T-helper 2 cell treated with Interferon-gamma antibody and Interleukin-4, amounts not matched to agents 100 ng/mL and 5 ng/mL, for 36 hours (primary cell): ENCODE data around the gene CRX. TPM values are rescaled to one million over a fixed set of nuclear protein-coding genes. Genes with fewer than 3 reads are reported as not detected.
"Not testable (repeated sequence)": the region's sequence is repeated elsewhere in the genome, so short reads cannot be mapped to it uniquely, and the experiment has no call there.

Source experiments
- intact Hi-C: fragments of 100-400 bp; cut with micrococcal nuclease; formaldehyde crosslinking; loops from one replicate; pipeline ENCODE4 v1.15.1; 2023
- total RNA-seq: library from RNA; stranded (reverse); gene quantifications from 2 replicates; pipeline ENCODE4 v1.2.3, GENCODE V29; 2022

CRX gene
- total RNA-seq: not detected in 2 replicates

DNA sequence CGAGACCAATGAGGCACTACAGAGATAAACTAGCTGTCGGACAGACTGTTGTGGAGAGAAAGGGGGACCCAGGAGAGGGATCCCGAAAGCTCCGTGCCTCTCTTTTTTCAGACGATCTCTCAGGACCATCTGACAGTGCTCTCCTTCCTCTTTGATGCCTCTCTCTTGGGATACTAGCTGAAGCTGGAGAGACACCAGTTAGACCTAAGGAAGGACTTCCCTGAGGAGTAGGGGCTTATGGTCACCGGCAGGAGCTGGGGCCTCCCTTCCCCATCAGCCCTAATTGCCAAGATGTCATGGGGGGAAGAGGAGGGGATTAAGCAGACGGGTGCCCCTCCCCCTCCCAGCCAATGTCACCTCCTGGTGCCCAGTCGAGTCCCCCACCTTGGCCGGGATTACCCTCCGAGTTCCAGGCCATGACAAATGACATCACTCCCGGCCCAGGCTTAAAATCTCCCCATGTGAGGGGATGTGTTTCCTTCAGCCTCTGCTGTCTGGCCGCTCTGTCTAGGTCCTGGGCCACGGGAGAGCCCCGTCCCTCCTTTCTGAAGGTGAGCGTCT, at the start of gene CRX:
CRX (plus strand) TSS at position 478 of the 561 bp plus-strand sequence. CDS start 12,507 bp downstream, outside the sequence.
- intact Hi-C loops: no loop called here

DNA sequence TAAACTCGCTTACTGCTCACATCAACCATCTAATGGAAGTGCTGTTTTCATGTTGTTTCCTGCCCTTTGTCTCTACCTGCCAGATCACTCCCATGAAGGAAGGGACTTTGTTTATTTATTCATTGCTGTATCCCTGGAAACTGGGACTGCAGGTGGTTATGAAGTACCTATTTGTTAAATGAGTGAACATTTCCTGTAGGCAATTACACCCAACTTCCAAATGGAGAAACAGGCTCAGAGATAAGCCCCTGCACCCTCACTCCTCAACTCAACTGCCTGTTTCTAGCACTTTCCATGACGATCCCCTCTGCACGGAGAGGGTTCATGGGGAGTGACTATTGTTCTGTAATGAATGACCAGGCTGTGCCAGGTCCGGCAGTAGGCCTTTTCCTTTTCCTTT, 45.2 kb upstream of the CRX start:
- intact Hi-C loops: no loop called here

- intact Hi-C loops: loop anchor here (2.0 kb wide), 1 partner anchor 33 kb away; the partner anchor contains the start of gene NOP53
Observed at GRCh38 chr19:47777245-47778048, 44.3 kb upstream of the CRX start.

GRCh38 chr19:47778049-47778953, 43.4 kb upstream of the CRX start, which contains the start of gene SELENOW:
Gene SELENOW, plus strand, starts transcription at chr19:47778703. Its CDS starts 83 bp downstream, at chr19:47778786.
- intact Hi-C loops: loop anchor here (2.0 kb wide), 1 partner anchor 34 kb away; the partner anchor contains the start of gene NOP53

GRCh38 chr19:47778954-47779351, 42.8 kb upstream of the CRX start:
- intact Hi-C loops: loop anchor here (2.0 kb wide), 1 partner anchor 34 kb away; the partner anchor contains the start of gene NOP53

GRCh38 chr19:47779524-47780214, 42.1 kb upstream of the CRX start:
- intact Hi-C loops: loop anchor here (2.0 kb wide), 1 partner anchor 35 kb away; the partner anchor contains the start of gene NOP53

- intact Hi-C loops: no loop called here
Observed at GRCh38 chr19:47780215-47780551, 41.6 kb upstream of the CRX start.

DNA sequence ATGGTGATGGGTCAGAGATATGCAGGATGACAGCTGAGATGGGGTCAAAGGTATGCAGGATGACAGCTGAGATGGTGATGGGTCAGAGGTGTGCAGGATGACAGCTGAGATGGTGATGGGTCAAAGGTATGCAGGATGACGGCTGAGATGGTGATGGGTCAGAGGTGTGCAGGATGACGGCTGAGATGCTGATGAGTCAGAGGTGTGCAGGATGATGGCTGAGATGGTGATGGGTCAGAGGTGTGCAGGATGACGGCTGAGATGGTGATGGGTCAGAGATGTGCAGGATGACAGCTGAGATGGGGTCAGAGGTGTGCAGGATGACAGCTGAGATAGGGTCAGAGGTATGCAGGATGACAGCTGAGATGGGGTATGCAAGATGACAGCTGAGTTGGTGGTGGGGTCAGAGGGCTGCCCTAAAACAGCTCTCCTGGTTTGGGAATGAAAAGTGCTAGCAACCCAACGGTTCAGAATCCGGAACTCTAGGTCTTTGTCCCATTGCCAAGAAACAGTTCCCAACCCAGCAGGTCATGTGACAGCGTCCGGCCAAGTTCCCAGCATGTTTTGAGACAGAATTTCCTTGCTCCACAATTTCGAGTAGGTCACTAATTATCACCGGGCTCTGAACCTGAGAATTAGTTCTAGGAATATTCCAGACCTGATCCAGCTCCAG, 40.0 kb upstream of the CRX start:
- intact Hi-C loops: no loop called here

- intact Hi-C loops: no loop called here
Observed at GRCh38 chr19:47786566-47786965, 35.2 kb upstream of the CRX start.

- intact Hi-C loops: not testable (repeated sequence)
Observed at GRCh38 chr19:47787307-47787706, 34.4 kb upstream of the CRX start.

GRCh38 chr19:47789811-47790210, 31.9 kb upstream of the CRX start:
- intact Hi-C loops: not testable (repeated sequence)

DNA sequence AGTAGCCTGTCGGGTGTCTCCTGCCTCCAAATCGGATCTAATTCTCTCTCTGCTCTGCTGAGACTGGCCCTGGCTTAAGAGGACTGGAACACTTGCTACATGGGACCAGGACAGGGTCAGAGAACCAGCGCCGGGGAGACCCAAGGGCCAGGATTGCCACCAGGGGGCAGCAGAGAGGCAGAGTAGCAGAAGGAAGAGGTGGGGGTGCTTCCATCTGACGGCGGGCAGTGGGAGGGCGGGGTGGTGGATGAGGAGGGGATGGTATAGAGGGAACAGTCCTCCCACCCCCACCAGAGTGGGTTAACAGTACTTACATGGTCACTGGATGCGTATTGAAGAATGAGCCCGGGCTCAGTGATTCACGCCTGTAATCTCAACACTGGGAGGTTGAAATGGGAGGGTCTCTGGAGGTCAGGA, 31.3 kb upstream of the CRX start:
- intact Hi-C loops: no loop called here

- intact Hi-C loops: no loop called here
Observed at GRCh38 chr19:47792616-47793015, 29.1 kb upstream of the CRX start.

DNA sequence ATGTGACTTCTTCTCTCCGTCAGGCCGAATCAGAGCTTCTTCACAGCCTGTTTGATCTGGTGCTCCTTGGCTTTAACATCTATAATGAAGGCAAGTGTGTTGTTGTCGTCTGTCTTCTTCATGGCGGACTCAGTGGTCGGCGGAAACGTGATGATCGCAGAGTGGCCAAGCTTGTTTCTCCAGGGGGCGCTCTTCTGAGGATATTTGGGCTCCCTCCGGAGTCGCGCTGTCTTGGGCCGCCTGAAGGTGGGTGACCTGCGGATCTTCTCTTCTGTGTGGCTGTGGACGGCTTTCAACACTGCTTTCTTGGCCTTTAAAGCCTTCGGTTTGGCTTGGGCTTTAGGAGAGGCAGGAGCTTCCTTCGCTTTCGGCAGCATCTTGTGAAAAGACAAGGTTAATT, 27.2 kb upstream of the CRX start:
- intact Hi-C loops: no loop called here

- intact Hi-C loops: no loop called here
Observed at GRCh38 chr19:47796785-47797184, 25.0 kb upstream of the CRX start.

DNA sequence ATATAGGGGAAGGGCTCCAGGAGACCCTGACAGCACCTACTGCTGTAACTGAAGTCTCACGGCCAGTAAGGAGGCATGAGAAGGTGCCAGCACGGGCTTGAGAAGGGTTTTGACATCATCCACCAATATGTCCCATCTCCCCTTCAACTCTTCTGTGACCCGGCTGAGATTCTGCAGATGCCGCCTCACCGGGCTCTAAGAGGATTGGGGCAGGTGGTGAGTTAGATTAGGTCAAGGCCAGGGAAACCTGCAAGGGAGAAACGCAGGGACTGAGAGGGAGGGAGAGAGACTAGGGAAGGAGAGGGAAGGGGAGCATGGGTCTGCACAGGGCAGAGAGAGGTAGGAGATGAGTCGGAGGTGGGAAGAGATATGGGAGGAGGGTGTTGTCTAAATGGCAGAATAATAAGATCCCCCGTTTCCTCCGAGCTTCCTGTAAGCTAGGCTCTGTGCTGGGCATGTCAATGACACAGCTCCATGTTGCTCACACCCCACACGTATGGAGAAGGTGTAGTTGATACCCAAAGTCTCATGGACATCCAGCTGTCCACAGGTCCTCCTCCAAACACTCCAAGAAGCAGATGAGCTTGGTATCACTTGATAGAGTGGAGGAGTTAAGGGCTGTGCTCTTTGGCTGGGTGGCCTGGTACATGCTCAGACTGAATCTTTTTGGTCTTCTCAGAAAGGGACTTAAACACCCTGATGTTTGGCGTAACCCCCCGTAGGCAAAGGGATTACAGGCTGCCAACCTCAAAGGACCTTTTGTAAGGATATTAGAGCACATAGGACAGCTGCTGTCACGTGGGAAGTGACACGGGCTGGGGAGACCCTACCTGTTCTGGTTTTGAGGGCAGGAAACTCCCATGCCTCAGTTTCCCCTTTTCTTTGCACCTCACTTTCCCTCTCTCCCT, 23.5 kb upstream of the CRX start:
- intact Hi-C loops: no loop called here

DNA sequence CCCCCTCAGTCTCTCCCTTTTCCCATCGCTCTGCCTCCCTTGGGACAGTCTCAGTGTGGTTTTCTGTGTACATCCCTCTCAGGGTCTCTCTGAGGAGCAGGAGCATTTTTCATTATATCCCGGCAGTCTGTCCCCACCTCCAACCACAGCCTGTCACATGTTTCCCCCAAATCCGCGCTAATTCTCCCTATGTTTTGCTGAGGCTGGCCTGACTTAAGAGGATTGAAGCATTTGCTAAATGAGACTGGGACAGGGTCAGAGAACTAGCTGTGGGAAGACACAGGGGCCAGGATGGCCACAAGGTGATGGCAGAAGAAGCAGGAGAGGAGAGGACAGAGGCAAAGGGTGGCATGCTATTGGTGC, 22.9 kb upstream of the CRX start:
- intact Hi-C loops: no loop called here

DNA sequence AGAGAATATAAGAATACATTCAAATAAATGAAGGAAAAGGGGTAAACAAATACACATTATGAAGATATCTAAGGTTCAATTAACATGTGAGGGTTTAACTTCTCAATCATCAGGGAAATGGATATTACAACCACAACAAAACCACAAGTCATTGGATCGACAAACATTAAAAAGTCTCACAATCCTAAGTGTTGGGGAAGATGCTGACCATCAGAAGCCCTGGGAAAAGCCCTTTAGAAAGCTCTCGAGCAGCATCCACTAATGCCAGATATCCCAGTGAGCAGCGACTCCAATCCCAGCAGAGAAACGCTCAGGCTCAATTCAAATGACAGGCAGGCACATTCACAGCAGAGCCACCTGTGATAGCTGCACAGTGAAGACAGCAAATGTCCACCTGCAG, 20.5 kb upstream of the CRX start:
- intact Hi-C loops: no loop called here

- intact Hi-C loops: no loop called here
Observed at GRCh38 chr19:47802521-47803043, 19.2 kb upstream of the CRX start.
